Subcutaneous adipose tissue (tissue), 4 donors: Measurements from ENCODE around the gene UQCRH. TPM values are rescaled to one million over a fixed set of nuclear protein-coding genes. Genes with fewer than 3 reads are reported as not detected.

ENCODE experiments used
- CTCF ChIP-seq: fragments of 450-650 bp; IDR thresholded peaks from one replicate; pipeline ENCODE4 v1.5.1; 2016; ENCODE audit warnings: low read depth, mild to moderate bottlenecking, control low read depth, antibody characterized with exemption, moderate library complexity
- total RNA-seq, 4 donors: library from RNA; depleted of rRNA; stranded (reverse); fragments of >200 nt; gene quantifications; one replicate each; pipeline ENCODE4 v1.1.0, GENCODE V29; 2016

Gene UQCRH
- total RNA-seq, result 100 to 1,000 TPM; 301 to 496 (median 395) TPM

GRCh38 chr1:46303038-46303871 lies at the start of gene UQCRH, which contains the start of gene LRRC41:
Gene UQCRH (plus strand): TSS chr1:46303698. CDS start chr1:46303767, 69 bp downstream.
Gene LRRC41 (minus strand): TSS chr1:46303616. CDS start chr1:46303322, 294 bp downstream.
- TF ChIP-seq CTCF, result no peak

DNA sequence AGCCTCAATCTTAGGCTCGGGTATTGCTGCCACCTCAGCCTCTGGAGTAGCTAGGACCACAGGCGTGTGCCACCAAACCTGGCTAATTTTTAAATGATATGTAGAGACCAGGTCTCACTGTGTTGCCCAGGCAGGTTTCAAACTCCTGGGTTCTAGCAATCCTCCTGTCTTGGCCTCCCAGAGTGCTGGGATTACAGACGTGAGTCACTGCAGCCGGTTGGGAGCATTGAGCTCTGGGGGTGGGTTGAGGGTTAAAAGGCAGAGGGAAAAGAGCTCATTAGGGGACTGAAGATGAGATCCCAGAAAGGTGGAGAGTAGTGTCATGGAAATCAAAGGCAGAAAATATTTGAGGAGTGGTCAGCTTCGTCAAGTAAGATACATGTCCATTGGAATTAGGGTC lies 48.8 kb upstream of the UQCRH start:
- TF ChIP-seq CTCF, result no peak

GRCh38 chr1:46256523-46256922 lies 47.0 kb upstream of the UQCRH start:
- no peak for TF ChIP-seq CTCF

GRCh38 chr1:46262508-46262907 lies 41.0 kb upstream of the UQCRH start:
- no peak for TF ChIP-seq CTCF

DNA sequence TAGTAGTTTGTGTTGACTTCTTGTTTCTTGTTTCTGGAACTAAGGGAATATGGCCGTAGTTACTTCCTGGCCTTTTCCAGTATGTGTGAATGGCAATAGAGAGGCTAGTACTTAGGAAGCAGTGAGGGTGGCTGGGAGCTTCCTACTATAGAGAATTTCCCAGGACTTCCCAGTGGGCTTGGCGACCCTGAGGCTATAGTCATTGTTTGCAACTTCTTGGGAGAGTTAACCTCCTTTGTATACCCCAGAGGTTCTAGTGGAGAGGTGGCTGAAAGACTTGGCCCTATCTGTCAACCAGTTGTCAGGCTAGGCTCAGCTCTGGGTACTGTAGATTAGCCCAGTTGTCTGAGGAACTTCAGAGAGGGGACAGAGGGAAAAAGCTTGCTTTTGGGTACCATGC lies 40.4 kb upstream of the UQCRH start:
- no peak for TF ChIP-seq CTCF

DNA sequence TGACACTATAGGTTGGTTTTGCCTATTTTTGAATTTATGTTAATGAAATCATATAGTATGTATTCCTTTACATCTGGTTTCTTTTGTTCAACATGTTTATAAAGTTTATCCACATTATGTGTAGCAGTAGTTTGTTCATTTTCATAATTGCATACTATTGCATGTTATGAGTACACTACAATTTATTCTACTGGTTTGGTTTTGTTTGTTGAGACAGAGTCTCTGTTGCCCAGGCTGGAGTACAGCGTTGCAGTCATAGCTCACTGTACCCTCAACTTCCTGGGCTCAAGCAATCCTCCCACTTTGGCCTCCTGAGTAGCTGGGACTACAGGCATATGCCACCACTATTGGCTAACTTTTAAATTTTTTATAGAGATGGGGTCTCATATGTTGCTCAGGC lies 34.9 kb upstream of the UQCRH start:
- TF ChIP-seq CTCF, result no peak

GRCh38 chr1:46274225-46275029 lies 29.1 kb upstream of the UQCRH start:
- TF ChIP-seq CTCF, result no peak
